Loucy (cell line): Measurements from ENCODE around the gene CIB2.

ENCODE experiments used
- EZH2phosphoT487 ChIP-seq: fragments of 200-600 bp; IDR thresholded peaks from 2 replicates; pipeline ENCODE4 v1.6.1; 2018; ENCODE audit warnings: antibody characterized with exemption, mild to moderate bottlenecking, moderate library complexity, borderline replicate concordance
- TF ChIP-seq, protein P1 (sequence below): fragments of 200-600 bp; sonication (generic); conservative IDR thresholded peaks from 2 replicates; pipeline ENCODE4 v1.5.1; 2014; ENCODE audit warnings: mild to moderate bottlenecking, antibody characterized with exemption, low read length

GRCh38 chr15:78092261-78093041, 38.8 kb downstream of the CIB2 start, which contains the start of gene SH2D7:
- TF ChIP-seq, protein P1, sequence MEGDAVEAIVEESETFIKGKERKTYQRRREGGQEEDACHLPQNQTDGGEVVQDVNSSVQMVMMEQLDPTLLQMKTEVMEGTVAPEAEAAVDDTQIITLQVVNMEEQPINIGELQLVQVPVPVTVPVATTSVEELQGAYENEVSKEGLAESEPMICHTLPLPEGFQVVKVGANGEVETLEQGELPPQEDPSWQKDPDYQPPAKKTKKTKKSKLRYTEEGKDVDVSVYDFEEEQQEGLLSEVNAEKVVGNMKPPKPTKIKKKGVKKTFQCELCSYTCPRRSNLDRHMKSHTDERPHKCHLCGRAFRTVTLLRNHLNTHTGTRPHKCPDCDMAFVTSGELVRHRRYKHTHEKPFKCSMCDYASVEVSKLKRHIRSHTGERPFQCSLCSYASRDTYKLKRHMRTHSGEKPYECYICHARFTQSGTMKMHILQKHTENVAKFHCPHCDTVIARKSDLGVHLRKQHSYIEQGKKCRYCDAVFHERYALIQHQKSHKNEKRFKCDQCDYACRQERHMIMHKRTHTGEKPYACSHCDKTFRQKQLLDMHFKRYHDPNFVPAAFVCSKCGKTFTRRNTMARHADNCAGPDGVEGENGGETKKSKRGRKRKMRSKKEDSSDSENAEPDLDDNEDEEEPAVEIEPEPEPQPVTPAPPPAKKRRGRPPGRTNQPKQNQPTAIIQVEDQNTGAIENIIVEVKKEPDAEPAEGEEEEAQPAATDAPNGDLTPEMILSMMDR: no peak
- TF ChIP-seq EZH2phosphoT487: no peak
